GM21515 (cell line): ENCODE measurements around the gene CPS1.

Experiments
- ATAC-seq: cut with Tn5 transposase; IDR thresholded peaks from one replicate; pipeline ENCODE4 v1.9.1; 2021; ENCODE audit not compliant: unreplicated experiment

Gene CPS1

DNA sequence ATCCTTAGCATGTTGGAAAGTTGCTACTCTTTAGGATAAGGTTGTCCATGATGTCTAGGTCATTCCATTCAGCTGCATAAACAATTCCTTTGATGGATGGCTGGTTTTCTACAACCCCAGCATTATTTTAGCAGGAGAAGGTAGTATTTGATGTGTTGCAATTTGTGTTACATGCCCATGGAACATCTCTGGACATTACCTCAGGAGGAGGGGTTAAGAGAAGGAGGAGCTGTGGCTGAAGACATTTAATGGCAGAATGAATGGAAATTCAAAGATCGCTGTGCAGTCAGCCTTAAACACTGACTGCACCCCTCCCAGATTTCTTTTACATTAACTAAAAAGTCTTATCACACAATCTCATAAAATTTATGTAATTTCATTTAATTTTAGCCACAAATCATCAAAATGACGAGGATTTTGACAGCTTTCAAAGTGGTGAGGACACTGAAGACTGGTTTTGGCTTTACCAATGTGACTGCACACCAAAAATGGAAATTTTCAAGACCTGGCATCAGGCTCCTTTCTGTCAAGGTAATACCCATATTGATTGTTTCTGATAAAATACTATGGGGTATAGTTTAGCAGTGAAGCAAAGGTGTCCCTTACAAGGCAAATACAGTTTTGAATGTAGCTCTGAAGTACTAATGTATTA, at the start of gene CPS1:
CPS1 (plus strand) TSS at position 271 of the 652 bp plus-strand sequence; CDS start at position 406, 135 bp downstream.
- ATAC-seq: no peak

DNA sequence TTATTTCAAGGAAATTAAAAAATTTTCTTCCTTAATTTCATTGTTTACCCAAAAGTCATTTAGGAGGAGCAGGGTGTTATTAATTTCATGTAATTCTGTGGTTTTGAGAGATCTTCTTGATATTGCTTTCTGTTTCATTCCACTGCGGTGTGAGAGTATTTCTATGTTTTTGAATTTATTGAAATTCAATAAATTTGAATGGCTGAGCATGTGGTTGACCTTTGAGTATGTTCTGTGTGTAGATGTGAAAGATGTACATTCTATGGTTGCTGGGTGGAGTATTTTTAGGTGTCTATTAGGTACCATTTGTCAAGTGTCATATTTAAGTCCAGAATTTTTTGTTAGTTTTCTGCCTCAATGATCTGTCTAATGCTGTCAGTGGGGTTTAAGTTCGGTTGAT, 40.5 kb upstream of the CPS1 start:
- ATAC-seq: no peak

DNA sequence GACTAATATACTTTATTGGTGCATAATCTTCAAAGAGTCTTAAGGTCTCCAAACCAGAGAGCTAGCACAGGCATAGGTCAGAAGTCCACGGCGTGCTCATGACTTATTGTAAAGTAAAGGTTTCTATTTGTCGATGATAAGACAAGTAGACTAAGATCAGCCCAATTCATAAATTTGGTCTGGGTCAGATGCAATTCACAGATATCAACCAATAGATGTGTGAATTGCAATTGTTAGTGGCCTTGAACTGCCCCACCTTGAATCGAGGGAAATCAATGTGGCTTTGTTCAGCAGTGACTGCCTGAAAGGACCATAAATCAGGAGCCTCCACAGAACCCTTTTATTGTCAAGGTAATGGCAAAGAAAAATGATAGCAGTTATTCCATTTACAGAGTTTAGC, 39.1 kb upstream of the CPS1 start:
- ATAC-seq: no peak

- ATAC-seq: no peak
Observed at GRCh38 chr2:210519594-210519993, 36.8 kb upstream of the CPS1 start.

DNA sequence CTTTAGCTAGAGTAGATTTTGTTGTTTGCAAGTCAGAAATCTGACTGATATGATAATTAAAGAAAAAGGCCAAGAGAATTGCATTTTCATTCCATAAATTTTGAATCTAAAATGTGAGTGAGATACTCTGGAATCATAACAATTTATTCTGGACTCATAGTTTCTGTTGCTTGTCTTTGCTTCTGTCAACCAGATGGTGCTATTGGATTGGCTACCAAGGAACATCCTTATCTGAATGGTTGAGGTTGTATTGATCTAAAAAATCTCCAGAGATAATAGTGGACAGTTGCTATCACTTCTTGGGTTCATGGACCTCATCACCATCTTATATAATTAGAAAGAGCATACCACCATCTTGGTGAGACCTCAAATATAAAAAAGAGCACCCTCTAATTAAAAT, 34.0 kb upstream of the CPS1 start:
- no peak for ATAC-seq

DNA sequence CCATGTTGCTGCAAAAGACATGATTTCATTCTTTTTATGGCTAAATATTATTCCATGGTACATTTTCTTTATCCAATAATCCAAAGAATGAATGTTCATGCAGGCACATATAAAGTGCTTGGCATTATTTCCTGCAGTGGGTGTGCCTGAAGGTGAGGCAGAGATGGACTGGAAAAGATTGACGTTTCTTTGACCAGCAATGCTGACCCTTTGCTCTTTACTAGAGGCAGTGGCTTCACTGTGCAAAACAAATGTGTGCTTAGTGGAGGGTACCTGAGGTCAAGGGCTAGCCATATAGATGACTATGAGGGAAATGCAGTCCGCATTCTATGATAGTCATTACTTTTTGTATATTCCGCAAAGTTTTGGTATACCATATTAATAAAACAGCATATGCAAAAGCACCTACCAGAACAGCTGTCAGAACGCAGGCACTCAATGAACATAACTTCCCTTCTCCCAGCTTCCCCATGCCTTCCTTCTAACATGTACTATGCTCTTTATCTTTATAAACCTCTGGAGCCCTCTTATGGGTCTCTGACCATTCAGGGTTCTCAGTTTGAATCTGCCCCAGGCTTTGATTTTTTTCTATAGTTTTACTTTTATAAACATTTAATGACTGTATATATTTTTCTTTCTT, 32.6 kb upstream of the CPS1 start:
- ATAC-seq: no peak

DNA sequence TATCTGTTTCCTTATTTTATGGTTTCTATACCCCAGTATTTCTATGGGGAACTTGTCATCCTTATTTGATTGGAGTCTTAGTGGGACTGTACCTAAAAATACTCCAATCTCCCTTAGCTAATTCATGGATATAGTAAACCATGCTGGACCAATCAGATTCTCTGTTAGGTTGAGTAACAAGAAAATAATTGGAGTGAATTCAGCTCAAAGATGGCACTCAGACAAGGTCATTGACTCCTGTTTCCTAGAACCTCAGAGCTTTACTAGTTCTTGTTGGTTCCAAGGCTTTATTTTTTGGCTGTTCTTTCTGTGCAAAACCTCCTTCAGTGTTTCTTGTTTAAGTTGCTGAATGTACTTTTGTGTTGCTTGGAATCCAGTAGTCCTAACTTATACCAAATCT, 31.9 kb upstream of the CPS1 start:
- no peak for ATAC-seq

DNA sequence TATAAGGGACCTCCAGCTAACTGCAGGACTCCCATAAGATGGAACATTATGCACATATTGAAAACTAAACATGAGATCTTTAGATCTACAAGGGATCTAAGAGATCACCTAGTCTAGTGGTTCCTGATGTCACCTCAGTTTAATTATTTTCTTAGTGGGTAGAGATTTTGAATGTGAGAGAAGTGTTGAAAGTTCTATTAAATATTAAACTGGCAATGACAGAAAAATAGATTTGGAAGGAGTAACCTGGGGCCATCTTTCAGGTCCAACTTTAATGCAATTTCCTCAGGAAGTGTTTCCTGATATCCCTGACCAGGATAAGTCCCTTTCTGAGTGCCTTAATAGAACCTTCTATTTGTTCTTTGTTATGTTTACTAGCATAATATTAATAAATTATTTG, 29.1 kb upstream of the CPS1 start:
- no peak for ATAC-seq

GRCh38 chr2:210528716-210529115, 27.7 kb upstream of the CPS1 start:
- no peak for ATAC-seq

DNA sequence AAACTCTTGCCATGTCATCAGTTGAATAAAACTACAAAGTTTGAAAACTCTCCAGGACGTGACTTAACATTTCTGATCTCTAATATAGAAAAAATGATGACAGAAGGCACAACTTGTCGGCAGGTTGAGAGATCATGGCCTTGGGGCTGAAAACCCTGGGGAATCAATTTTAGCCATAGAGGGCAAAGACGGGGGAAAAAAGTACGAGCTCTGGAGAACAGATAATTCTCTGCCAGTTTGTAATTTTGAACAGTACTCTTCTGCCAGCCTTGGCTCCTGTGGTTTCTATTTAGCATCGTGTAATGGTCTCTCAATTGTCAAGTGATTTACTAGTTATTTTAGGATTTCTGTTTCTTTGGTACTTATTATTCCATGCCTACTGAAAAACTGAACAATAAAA, 25.3 kb upstream of the CPS1 start:
- ATAC-seq: no peak

- no peak for ATAC-seq
Observed at GRCh38 chr2:210531482-210531881, 24.9 kb upstream of the CPS1 start.

GRCh38 chr2:210533389-210533788, 23.0 kb upstream of the CPS1 start:
- no peak for ATAC-seq

DNA sequence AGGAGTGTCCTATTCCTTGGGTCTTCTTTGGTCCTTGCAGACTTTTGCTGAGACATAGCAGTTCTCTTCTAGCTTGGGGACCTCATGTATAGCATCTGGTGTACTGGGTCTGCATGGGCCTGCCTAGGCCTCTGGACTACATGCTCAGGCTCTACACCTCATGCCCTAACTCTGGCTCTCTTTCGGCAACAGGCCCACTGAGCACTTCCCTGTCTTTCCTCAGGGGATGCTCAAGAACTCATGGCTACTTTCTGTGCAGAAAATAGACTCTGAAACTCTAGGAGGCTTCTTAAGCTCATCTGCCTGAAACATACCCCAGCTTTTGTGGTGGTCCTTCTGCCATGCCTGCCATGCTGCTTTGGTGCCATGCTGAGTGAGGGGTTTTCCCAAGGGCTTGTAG, 21.5 kb upstream of the CPS1 start:
- ATAC-seq: no peak

- no peak for ATAC-seq
Observed at GRCh38 chr2:210536973-210537650, 19.3 kb upstream of the CPS1 start.

DNA sequence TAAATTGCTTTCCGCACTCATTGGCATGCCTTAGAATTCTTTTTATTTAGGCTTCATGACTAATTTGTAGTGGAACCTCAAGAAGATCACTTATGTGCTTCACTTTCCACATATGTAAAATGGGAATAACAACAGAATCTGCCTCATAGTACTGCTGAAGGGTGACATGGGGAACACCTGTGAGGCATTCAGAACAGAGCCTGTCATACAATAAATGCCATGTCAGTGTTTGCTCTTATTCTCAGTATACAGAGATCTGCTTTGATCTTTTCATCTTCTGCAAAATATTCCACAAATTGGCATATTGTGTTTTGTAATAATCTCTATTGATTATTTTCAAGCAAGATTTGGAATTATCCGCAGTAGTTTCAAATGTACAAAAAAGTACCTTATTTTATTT, 17.4 kb upstream of the CPS1 start:
- ATAC-seq: no peak

DNA sequence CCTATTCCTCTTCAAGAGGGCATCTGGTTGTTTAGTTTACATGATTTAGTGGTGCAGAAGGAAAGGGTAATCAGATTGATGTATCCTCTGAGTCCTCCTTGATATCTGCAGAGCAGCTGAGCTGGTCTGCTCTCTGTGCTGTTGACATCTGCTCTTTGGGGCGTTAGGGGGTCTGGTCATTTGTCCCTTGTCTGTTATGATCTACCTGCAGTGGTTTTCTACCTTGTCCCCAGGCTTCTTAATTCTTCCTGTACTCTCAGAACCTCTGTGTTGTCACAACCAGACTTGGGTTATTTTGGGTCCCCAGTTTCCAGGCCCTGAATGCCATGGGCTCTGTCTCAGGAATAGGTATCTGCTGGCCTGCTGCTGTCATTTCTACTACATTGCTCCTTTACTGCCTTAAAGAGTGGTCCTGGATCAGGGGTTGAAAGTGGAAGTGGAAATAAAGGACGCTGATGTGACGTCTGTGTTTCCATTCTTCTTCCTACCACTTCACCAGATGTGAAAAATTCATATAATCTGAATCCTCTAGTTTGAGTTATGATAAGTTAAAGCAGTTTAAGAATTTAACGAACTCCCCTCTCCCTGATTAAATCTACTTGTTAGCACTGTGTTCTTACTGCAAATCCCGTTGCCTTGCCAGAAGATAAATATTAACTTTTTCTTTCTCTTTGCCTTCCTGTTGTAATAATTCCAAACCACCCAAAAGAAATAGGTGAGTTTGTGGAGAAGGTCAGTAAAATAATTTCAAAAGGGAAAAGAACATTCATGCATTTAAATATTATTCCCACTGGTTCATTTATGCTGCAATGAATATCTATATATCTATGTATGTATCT, 16.6 kb upstream of the CPS1 start:
- no peak for ATAC-seq

GRCh38 chr2:210540471-210540870, 15.9 kb upstream of the CPS1 start:
- ATAC-seq: no peak

DNA sequence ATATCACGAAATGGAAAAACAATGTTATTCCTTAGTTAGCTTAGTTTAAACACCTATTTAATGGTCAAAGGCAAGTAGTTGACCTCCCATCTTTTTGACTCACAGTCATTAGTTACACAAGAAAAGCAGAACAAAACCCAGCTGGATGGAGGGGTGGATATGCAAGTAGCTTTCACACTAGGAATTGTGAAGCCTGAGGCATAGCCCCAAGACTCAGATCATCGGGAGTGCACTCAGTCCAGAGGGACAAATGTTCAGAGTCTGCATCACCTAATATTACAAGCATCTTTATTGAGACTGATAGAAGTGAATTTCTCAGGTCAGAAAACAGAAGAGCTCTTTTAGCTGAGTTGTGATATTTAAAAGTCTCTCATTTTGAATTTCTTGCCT, 15.5 kb upstream of the CPS1 start:
- ATAC-seq: no peak

DNA sequence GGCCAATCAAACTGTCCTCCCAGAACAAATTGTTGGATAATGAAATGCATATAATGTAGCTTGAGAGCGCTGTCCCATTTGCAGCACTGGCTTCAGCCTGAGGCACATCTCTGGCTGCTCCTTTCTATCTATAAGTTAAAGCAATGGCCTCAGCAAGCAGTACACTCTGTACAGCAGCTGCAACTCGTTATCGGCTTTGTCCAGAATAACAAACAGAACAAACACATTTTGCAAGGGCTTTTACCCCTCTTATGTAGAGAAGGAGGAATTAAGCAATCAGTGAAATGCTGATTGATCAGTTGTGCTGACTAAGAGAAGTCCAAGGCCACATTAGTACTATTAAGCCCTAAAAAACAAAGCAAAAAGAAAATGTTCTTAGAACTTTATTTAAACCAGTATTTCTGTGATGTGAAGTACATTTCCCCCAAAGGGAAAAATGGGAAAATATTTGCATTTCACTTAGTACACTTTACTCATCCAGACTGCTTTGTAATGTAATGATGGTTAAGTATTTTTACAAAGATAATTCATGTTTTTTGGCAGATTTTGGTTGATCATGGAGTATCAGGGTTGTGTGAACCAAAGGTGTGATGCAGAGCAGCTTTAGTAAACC, 15.0 kb upstream of the CPS1 start:
- no peak for ATAC-seq

DNA sequence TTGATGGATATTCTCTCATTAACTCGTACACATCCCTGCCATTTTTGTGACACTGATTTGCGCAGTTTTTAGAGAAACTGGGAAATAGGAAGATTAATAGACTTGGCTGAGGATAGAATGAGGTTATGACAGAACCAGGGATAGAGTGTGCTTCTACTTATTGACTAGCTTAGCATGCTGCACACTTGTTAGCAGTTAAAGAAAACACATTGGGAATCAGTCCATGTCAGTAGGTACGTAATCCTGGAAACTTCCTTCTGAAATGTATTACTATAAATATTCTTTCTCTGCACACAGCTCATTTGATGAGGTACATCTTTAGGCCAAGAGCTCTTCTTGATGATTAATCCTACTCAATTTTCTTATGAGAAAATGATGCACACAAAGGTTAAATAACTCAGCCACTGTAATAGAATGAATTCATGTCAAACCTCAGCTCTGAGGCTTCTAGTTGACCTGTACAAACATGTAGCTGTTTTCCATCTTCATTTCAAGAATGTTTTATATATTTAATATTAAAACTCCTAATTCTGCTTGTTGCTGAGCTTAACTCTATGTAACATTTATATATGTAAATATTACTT, 12.3 kb upstream of the CPS1 start:
- no peak for ATAC-seq

- no peak for ATAC-seq
Observed at GRCh38 chr2:210544831-210545230, 11.6 kb upstream of the CPS1 start.
